K562 (cell line): ENCODE results near the gene NKIRAS1. TPM values are rescaled to one million over a fixed set of nuclear protein-coding genes. Genes with fewer than 3 reads are reported as not detected.

Source experiments
- FUS ChIP-seq: fragments of 200-400 bp; formaldehyde crosslinking; optimal IDR thresholded peaks from 2 replicates; pipeline ENCODE3; 2017; ENCODE audit warnings: low read depth, low read length
- IRF1 ChIP-seq: sonication (generic); formaldehyde crosslinking; IDR thresholded peaks from 2 replicates; pipeline ENCODE4 v1.8.0; 2022; ENCODE audit warnings: missing genetic modification reagents, mild to moderate bottlenecking, borderline replicate concordance
- NFE2 ChIP-seq: IDR thresholded peaks from 2 replicates; pipeline ENCODE4 v1.6.1; 2014; ENCODE audit warnings: antibody characterized with exemption, low read depth
- SMARCE1 ChIP-seq: fragments of 450-650 bp; IDR thresholded peaks from 2 replicates; pipeline ENCODE4 v1.7.1; 2016; ENCODE audit warnings: mild to moderate bottlenecking
- ZBTB34 ChIP-seq: fragments of 250-450 bp; sonication (Bioruptor Pico); IDR thresholded peaks from 2 replicates; pipeline ENCODE4 v1.8.0; 2021; ENCODE audit warnings: mild to moderate bottlenecking, moderate library complexity
- ZBTB40 ChIP-seq, 2 experiments: fragments of 450-650 bp in 1 of 2; sonication (generic) in 1 of 2; formaldehyde crosslinking in 1 of 2; IDR thresholded peaks; 2 replicates each; pipeline versions ENCODE4 v1.7.1 to v1.9.0; 2016 to 2022; ENCODE audit warnings: inconsistent platforms in 1 of 2, mild to moderate bottlenecking in 1 of 2, missing genetic modification reagents in 1 of 2
- ZNF740 ChIP-seq, 3 experiments: fragments of 200-800 bp in 1 of 3; sonication (Bioruptor generic) in 1 of 3; sonication (generic) in 1 of 3; formaldehyde crosslinking in 1 of 3; IDR thresholded peaks; 2 replicates each; pipeline versions ENCODE4 v1.6.1 to v1.8.0; 2016 to 2022; ENCODE audit warnings: mild to moderate bottlenecking in 2 of 3, missing compliant biosample characterization in 2 of 3, missing genetic modification characterization in 2 of 3, missing genetic modification reagents in 1 of 3
- polyA plus RNA-seq, 8 experiments: library from polyadenylated mRNA; depleted of rRNA in 4 of 8; stranded (reverse) in 5 of 8; unstranded in 3 of 8; fragments of >200 nt; fragmentation: Nextera tagmentation in 2 of 8; fragmentation: Illumina TruSeq in 1 of 8; extraction: Ambion mirVana in 2 of 8; extraction: Trizol in 1 of 8; gene quantifications; 2 replicates each; pipeline versions ENCODE4 v1.2.1 to v1.2.3, GENCODE V29; 2011 to 2014; ENCODE audit warnings: inconsistent platforms in 1 of 8, missing spikeins in 1 of 8
- total RNA-seq, 7 experiments: library from RNA; depleted of rRNA in 6 of 7; stranded (reverse); fragments of >200 nt in 6 of 7; fragmentation: Illumina TruSeq in 2 of 7; extraction: Trizol in 2 of 7; gene quantifications; 2 replicates each; pipeline versions ENCODE4 v1.2.1 to v1.2.3, GENCODE V29; 2011 to 2021; ENCODE audit warnings: low replicate concordance in 1 of 7

Gene NKIRAS1
- total and polyA plus RNA-seq, 9 of the 15 experiments (the other 6 are each of a cell fraction or from before 2014, with no cell fraction given): 5.1 to 10.3 (median 6.3) TPM

GRCh38 chr3:23916886-23917678 lies at the start of gene NKIRAS1, which contains the start of gene RPL15 (continued):
- TF ChIP-seq ZNF740 (CRISPR knock-in tag; IDR thresholded peaks at IDR 0.05): peak; percentile 83
- TF ChIP-seq ZNF740 (tag; IDR thresholded peaks at IDR 0.05): peak in 1 of 2 experiments; percentile 43; a peak in 1 of 4 replicates
- TF ChIP-seq ZBTB34 (CRISPR knock-in tag): no peak
- TF ChIP-seq IRF1 (CRISPR knock-in tag): 0 out of 2 replicates have a peak, but pooled peaks have one; percentile 90
- no peak for TF ChIP-seq SMARCE1
- no peak for TF ChIP-seq FUS
- TF ChIP-seq ZBTB40 (IDR thresholded peaks at IDR 0.05): peak; percentile 94
- TF ChIP-seq ZBTB40 (CRISPR knock-in tag; IDR thresholded peaks at IDR 0.05): no peak
- TF ChIP-seq NFE2: no peak; the same call in 1 of the 2 replicates
